A673 (cell line): Measurements from ENCODE around the gene NUP42. TPM values are rescaled to one million over a fixed set of nuclear protein-coding genes. Genes with fewer than 3 reads are reported as not detected.

Experiments used
- BruUV-seq: library from RNA; stranded (reverse); fragments of 400-500 nt; replicated peaks from 2 replicates; lab custom pipeline; 2021; lab: Mats Ljungman, UMichigan
- CTCF ChIA-PET: fragments of 300-600 bp; sonication (Branson Sonifier 250); formaldehyde crosslinking; loops from one replicate; lab custom pipeline; 2022; ENCODE audit warnings: antibody characterized with exemption; lab: Charles Lee
- POLR2A ChIA-PET: fragments of 300-600 bp; sonication (Branson Sonifier 250); formaldehyde crosslinking; loops from one replicate; lab custom pipeline; 2022; ENCODE audit warnings: antibody characterized with exemption; ENCODE audit not compliant: low non-redundant PET; lab: Charles Lee
- DNase-seq: peaks from one replicate; pipeline ENCODE4 v3.0.0-alpha.2; 2015; ENCODE audit warnings: low spot score
- H3K27ac ChIP-seq: fragments of 200-600 bp; sonication (generic); 2 replicates; pipeline ENCODE4 v1.5.1; 2016; ENCODE audit warnings: mixed run types, low read depth, mild to moderate bottlenecking, mixed read lengths, antibody characterized with exemption, low read length; ENCODE audit not compliant: poor library complexity, severe bottlenecking
- H3K27me3 ChIP-seq: fragments of 200-600 bp; sonication (generic); replicated peaks from 2 replicates; pipeline ENCODE4 v1.6.1; 2017; ENCODE audit warnings: mixed run types, low read depth, mild to moderate bottlenecking, mixed read lengths, antibody characterized with exemption, low read length; ENCODE audit not compliant: insufficient read depth, poor library complexity
- H3K36me3 ChIP-seq: fragments of 200-600 bp; sonication (generic); 2 replicates; pipeline ENCODE4 v1.6.1; 2016; ENCODE audit warnings: mixed run types, mild to moderate bottlenecking, mixed read lengths, antibody characterized with exemption, low read length; ENCODE audit not compliant: insufficient read depth, poor library complexity, severe bottlenecking
- H3K4me1 ChIP-seq: fragments of 200-600 bp; sonication (generic); 2 replicates; pipeline ENCODE4 v1.6.1; 2017; ENCODE audit warnings: mixed run types, mild to moderate bottlenecking, mixed read lengths, antibody characterized with exemption, low read length; ENCODE audit not compliant: insufficient read depth, poor library complexity, severe bottlenecking
- H3K4me3 ChIP-seq: fragments of 200-600 bp; sonication (generic); 2 replicates; pipeline ENCODE4 v1.5.1; 2016; ENCODE audit warnings: low read depth, mixed run types, mild to moderate bottlenecking, mixed read lengths, low read length; ENCODE audit not compliant: poor library complexity, severe bottlenecking
- H3K9me3 ChIP-seq: fragments of 200-600 bp; sonication (generic); 2 replicates; pipeline ENCODE4 v1.6.1; 2016; ENCODE audit warnings: mixed run types, low read depth, mild to moderate bottlenecking, mixed read lengths, antibody characterized with exemption, low read length; ENCODE audit not compliant: poor library complexity, severe bottlenecking
- CTCF ChIP-seq: fragments of 300-800, 200-600 bp; sonication (generic); conservative IDR thresholded peaks from 2 replicates; pipeline ENCODE4 v1.5.1; 2017; ENCODE audit warnings: low read depth, mild to moderate bottlenecking, antibody characterized with exemption, low read length, moderate library complexity, mixed read lengths
- EZH2 ChIP-seq: fragments of 200-600 bp; sonication (generic); IDR thresholded peaks from 2 replicates; pipeline ENCODE4 v1.6.1; 2017; ENCODE audit warnings: borderline replicate concordance, low read depth, mild to moderate bottlenecking, mixed read lengths, antibody characterized with exemption, low read length; ENCODE audit not compliant: poor library complexity, severe bottlenecking
- intact Hi-C: fragments of 100-400 bp; cut with micrococcal nuclease; formaldehyde crosslinking; loops from one replicate; pipeline ENCODE4 v1.10.0; 2022; ENCODE audit not compliant: unreplicated experiment
- total RNA-seq: library from RNA; stranded (reverse); gene quantifications from 2 replicates; pipeline ENCODE4 v1.2.3, GENCODE V29; 2021

Gene NUP42
- total RNA-seq, 1 experiment from 2014 or later: 38.2 TPM

- no peak overlapping the region for H3K27ac ChIP-seq
- intact Hi-C loops: no loop called here
- no peaks in the 10 kb centered on the region for H3K9me3 ChIP-seq
- ChIA-PET POLR2A (interaction anchor here (0.8 kb wide), 1 partner anchor 326 kb away, joined by 3 read pairs; no protein-coding TSS in a partner anchor), CTCF (no interaction called here)
- no peaks in the 10 kb centered on the region for H3K27me3 ChIP-seq
- no peak for TF ChIP-seq EZH2
- no peak for TF ChIP-seq CTCF
- no peaks in the 10 kb centered on the region for H3K4me1 ChIP-seq
- no peak for DNase-seq
- no peaks in the 10 kb centered on the region for H3K36me3 ChIP-seq
- no TSS peak for BruUV-seq
- no peak overlapping the region for H3K4me3 ChIP-seq
Observed at GRCh38 chr7:23247046-23247602, 65.3 kb downstream of the NUP42 start.

- no peaks in the 10 kb centered on the region for H3K36me3 ChIP-seq
- ChIA-PET POLR2A (no interaction called here), CTCF (no interaction called here)
- no peaks in the 10 kb centered on the region for H3K4me1 ChIP-seq
- no peak for TF ChIP-seq CTCF
- intact Hi-C loops: no loop called here
- DNase-seq: no peak
- no peak overlapping the region for H3K27ac ChIP-seq
- H3K4me3 ChIP-seq: no peak overlapping the region
- no peaks in the 10 kb centered on the region for H3K27me3 ChIP-seq
- H3K9me3 ChIP-seq: no peaks in the 10 kb centered on the region
- no TSS peak for BruUV-seq
Observed at GRCh38 chr7:23247603-23248335, 65.9 kb downstream of the NUP42 start.

GRCh38 chr7:23249486-23249885, 67.6 kb downstream of the NUP42 start:
- Histone ChIP-seq H3K36me3 (no peaks in the 10 kb centered on the region), H3K4me1 (no peaks in the 10 kb centered on the region), H3K27me3 (no peaks in the 10 kb centered on the region), H3K27ac (no peak overlapping the region), H3K9me3 (no peaks in the 10 kb centered on the region), H3K4me3 (no peak overlapping the region)
- DNase-seq: no peak
- intact Hi-C loops: no loop called here
- ChIA-PET CTCF (no interaction called here), POLR2A (no interaction called here)
- no TSS peak for BruUV-seq
- no peak for TF ChIP-seq EZH2
- no peak for TF ChIP-seq CTCF

Other genes with a start within 250 kb of the NUP42 start
- gene HYCC1, start 167.9 kb upstream of the NUP42 start, total RNA-seq: 42.0 and 47.9 TPM in 2 replicates
- gene KLHL7, start 76.3 kb upstream of the NUP42 start, total RNA-seq: 43.0 and 43.8 TPM in 2 replicates
- gene GPNMB, start 64.7 kb downstream of the NUP42 start, total RNA-seq: 1.0 and 2.1 TPM in 2 replicates
- gene MALSU1, start 117.3 kb downstream of the NUP42 start, total RNA-seq: 92.1 and 92.6 TPM in 2 replicates